Activated CD8-positive, alpha-beta memory T cell treated with anti-CD3 and anti-CD28 coated beads, Interleukin-2, amount 50 U/mL, for 24 hours (primary cell): ENCODE data around the gene SERPINA6.
"Not testable (repeated sequence)": the region's sequence is repeated elsewhere in the genome, so short reads cannot be mapped to it uniquely, and the experiment has no call there.

Source experiments
- DNase-seq: peaks from one replicate; pipeline ENCODE4 v3.0.0-alpha.2; 2020; ENCODE audit errors: extremely low read depth

Gene SERPINA6, protein sequence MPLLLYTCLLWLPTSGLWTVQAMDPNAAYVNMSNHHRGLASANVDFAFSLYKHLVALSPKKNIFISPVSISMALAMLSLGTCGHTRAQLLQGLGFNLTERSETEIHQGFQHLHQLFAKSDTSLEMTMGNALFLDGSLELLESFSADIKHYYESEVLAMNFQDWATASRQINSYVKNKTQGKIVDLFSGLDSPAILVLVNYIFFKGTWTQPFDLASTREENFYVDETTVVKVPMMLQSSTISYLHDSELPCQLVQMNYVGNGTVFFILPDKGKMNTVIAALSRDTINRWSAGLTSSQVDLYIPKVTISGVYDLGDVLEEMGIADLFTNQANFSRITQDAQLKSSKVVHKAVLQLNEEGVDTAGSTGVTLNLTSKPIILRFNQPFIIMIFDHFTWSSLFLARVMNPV

GRCh38 chr14:94322648-94323570 is at the start of gene SERPINA6:
SERPINA6 (minus strand) TSS chr14:94323336; CDS start chr14:94314648, 8,688 bp downstream.
- DNase-seq, result no peak

- DNase-seq, result no peak
Measured at GRCh38 chr14:94372021-94372605, 49.0 kb upstream of the SERPINA6 start.

DNA sequence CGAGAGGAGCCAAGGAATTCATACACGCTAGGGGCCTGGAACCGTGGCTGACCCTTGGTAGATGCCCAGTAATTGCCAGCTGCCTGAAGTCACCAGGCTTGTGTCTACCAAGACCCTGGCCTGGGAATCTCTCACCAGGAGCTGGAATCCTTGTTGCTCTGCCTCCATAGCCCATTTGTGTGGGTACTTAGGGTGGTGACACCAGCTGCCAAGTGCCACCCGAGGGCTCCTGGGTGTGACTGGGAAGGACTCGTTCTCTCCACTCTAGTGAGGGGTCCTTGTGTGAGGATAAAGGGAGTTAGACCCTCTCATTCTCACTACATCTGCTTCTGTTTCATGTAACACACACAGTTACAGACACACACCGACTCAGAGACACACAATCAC is 47.4 kb upstream of the SERPINA6 start:
- DNase-seq, result no peak

- DNase-seq, result not testable (repeated sequence)
Measured at GRCh38 chr14:94369766-94370523, 46.8 kb upstream of the SERPINA6 start.

DNA sequence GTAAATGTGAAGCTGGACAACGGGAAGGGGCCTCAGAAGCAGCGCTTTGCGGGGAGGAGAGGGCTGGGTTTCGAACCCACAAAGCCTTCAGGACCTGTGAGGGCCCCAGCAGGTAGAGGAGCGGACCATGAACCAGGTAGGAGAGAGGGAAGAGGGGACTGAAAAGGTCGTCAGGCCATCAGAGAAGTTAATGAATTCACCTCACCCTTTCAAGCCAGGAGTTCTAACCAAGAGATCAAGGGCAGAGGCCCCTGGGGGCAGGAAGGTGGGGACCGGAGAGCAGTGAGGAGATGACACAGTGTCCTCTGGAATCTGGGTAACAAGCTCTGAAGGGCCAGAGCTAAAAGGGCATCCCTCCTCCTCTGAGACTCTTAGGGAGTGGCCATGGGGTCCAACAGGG is 45.8 kb upstream of the SERPINA6 start:
- no peak for DNase-seq

- DNase-seq, result no peak
Measured at GRCh38 chr14:94368243-94368590, 45.1 kb upstream of the SERPINA6 start.

- no peak for DNase-seq
Measured at GRCh38 chr14:94367347-94368242, 44.5 kb upstream of the SERPINA6 start.

GRCh38 chr14:94366146-94366915 is 43.2 kb upstream of the SERPINA6 start, which contains the start of gene SERPINA2:
SERPINA2 (minus strand) TSS chr14:94366698.
- DNase-seq, result no peak

- DNase-seq, result no peak
Measured at GRCh38 chr14:94365624-94366023, 42.5 kb upstream of the SERPINA6 start.

DNA sequence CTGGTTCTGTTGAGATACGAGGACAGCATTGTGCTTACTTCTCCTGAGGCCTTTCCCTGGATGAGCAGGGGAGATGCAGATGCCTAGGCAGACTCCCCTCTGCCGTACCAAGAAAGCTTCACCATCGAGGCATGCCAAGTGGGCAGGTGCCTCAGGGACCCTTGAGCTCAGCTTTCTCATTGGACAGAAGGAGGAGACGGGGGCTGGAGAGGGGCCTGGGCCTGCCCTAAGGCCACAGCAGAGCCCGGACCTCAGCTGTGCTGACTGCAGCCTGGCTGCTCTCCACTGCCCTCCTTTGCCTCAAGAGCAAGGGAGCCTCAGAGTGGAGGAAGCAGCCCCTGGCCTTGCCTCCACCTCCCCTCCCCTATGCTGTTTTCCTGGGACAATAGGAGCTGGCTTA is 41.8 kb upstream of the SERPINA6 start:
- no peak for DNase-seq

GRCh38 chr14:94364037-94364436 is 40.9 kb upstream of the SERPINA6 start:
- DNase-seq, result no peak

DNA sequence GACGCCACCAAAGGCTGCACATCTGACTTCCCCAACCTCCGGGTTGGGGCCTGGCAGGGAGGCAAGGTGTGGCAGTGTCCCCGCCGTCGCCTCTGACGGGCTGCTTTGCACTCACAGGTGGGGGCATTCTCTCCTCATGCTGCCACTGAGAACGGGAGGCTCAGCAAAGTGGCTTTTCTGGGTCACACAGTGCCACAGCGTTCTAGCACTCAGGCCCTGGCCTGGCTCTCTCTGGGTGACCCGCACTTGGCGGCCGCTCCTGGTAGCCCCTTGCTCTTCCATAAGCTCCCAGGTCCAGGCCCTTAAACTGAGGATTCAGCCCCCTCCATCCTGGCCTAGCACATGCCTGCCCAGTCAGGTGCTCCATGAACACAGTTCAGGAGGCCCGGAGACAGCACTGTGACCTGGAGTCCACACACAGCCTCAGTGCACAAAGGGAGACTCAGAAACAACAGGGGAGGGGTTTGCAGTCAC is 40.1 kb upstream of the SERPINA6 start:
- DNase-seq, result no peak

GRCh38 chr14:94362614-94363133 is 39.5 kb upstream of the SERPINA6 start:
- no peak for DNase-seq

- no peak for DNase-seq
Measured at GRCh38 chr14:94361682-94362081, 38.5 kb upstream of the SERPINA6 start.

- DNase-seq, result no peak
Measured at GRCh38 chr14:94360945-94361565, 37.9 kb upstream of the SERPINA6 start.

DNA sequence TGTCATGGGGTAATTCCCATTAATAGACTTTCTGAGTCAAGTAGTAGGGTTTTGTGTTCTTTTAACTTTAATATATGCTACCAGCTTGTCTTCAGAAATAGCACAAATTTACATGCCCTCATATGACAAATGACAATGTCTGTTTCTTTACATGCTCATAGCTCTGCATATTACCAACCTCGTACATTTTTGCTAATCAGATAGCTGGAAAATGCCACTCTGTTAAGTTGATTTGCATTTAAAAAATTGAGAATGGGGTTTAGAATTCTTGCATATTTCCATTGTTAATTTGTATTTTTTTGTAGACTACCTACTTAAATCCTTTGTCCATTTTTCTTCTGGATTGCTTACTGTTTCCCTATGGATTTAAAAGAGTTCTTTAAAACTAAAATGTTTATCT is 34.0 kb upstream of the SERPINA6 start:
- DNase-seq, result no peak

DNA sequence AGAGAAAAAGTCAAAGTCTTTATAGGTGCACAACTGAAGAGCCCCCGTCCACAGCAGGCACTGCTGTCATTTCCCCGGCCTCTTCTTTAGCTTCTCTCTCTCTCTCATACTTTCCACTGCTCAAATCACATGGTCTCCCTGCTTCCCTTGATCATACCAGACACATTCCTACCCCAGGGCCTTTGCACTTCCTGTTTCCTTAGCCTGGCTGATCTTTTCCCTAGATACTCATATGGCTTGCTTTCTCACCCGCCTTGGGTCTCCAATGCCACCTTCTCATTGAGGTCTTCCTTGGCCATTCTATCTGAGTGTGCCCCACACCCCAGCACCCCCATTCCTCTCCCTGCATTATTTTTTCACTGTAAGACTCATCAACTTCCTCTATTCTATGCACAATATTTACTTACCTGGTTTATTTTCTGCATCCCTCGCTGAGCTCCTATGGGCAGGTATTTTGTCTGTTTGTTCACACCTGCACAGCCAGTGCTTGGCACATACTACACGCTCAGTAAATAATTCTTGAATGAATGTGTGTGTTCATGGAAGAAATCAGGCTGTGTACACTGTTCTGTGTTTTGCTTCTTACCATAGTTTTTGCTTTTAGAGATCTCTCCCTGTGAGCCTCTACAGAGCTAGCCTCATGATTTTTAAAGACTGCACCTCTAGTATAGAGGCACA is 33.4 kb upstream of the SERPINA6 start:
- no peak for DNase-seq

GRCh38 chr14:94355191-94355794 is 32.2 kb upstream of the SERPINA6 start:
- DNase-seq, result no peak
